Endothelial cell of umbilical vein (primary cell): ENCODE results near the gene PARD3B. TPM values are rescaled to one million over a fixed set of nuclear protein-coding genes. Genes with fewer than 3 reads are reported as not detected.

Experiments used
- BruUV-seq: library from RNA; stranded (reverse); fragments of 400-500 nt; replicated peaks from 2 replicates; lab custom pipeline; 2021; lab: Mats Ljungman, UMichigan
- CTCF ChIA-PET: fragments of 300-600, 350-600 bp; sonication (Branson Sonifier 250); formaldehyde crosslinking; loops from one replicate; lab custom pipeline; 2021; ENCODE audit warnings: antibody characterized with exemption, inconsistent platforms; lab: Charles Lee
- POLR2A ChIA-PET: fragments of 300-600, 350-600 bp; sonication (Branson Sonifier 250); formaldehyde crosslinking; loops from one replicate; lab custom pipeline; 2021; ENCODE audit warnings: antibody characterized with exemption, inconsistent platforms; lab: Charles Lee
- DNase-seq: peaks from one replicate; pipeline ENCODE4 v3.0.0-alpha.2; 2011; ENCODE audit warnings: low read depth, low spot score
- FAIRE-seq: peaks from 2 replicates; lab custom pipeline; 2011; peaks lifted over from hg19 to GRCh38; lab: Jason Lieb, UNC
- H2AFZ ChIP-seq: 2 replicates; pipeline ENCODE4 v1.6.0; 2012; ENCODE audit warnings: low read depth, low read length, control low read depth, inconsistent platforms
- H3K27ac ChIP-seq: 2 replicates; pipeline ENCODE4 v1.5.1; 2011; ENCODE audit warnings: low read depth, mild to moderate bottlenecking, control low read depth, low read length, moderate library complexity; ENCODE audit not compliant: insufficient read depth
- H3K27me3 ChIP-seq, 2 experiments: 2 replicates each; pipeline versions ENCODE4 v1.6.0 to v1.6.1; 2011; ENCODE audit warnings: low read length in 2 of 2, mixed read lengths in 1 of 2; ENCODE audit not compliant: control insufficient read depth in 2 of 2, insufficient read depth in 2 of 2
- H3K36me3 ChIP-seq, 2 experiments: 2 replicates in 1 of 2; 3 replicates in 1 of 2; pipeline ENCODE4 v1.5.1; 2011; ENCODE audit warnings: low read length in 2 of 2, mild to moderate bottlenecking in 1 of 2, moderate library complexity in 1 of 2; ENCODE audit not compliant: control insufficient read depth in 2 of 2, insufficient read depth in 2 of 2; ENCODE audit errors: extremely low read depth in 1 of 2
- H3K4me1 ChIP-seq: 3 replicates; pipeline ENCODE4 v1.5.1; 2011; ENCODE audit warnings: mild to moderate bottlenecking, low read length; ENCODE audit not compliant: control insufficient read depth, insufficient read depth; ENCODE audit errors: extremely low read depth
- H3K4me2 ChIP-seq: 2 replicates; pipeline ENCODE4 v1.6.1; 2011; ENCODE audit warnings: low read length, control low read depth, mixed read lengths; ENCODE audit not compliant: insufficient read depth
- H3K4me3 ChIP-seq, 3 experiments: fragments of 200-600 bp in 1 of 3; sonication (generic), shearing (Covaris generic) in 1 of 3; replicated peaks in 1 of 3; 2 replicates each; pipeline ENCODE4 v1.5.1; 2011 to 2016; ENCODE audit warnings: control low read depth in 3 of 3, low read length in 3 of 3, mild to moderate bottlenecking in 2 of 3, inconsistent platforms in 1 of 3, low read depth in 1 of 3, moderate library complexity in 1 of 3; ENCODE audit not compliant: insufficient read depth in 1 of 3
- H3K79me2 ChIP-seq: 2 replicates; pipeline ENCODE4 v1.6.0; 2012; ENCODE audit warnings: low read length, inconsistent platforms; ENCODE audit not compliant: control insufficient read depth, insufficient read depth
- H3K9ac ChIP-seq: replicated peaks from 2 replicates; pipeline ENCODE3; 2011; ENCODE audit warnings: low read length, control low read depth; ENCODE audit not compliant: insufficient read depth; ENCODE audit errors: extremely low read depth
- H3K9me1 ChIP-seq: replicated peaks from 3 replicates; pipeline ENCODE4 v1.6.0; 2011; ENCODE audit warnings: mild to moderate bottlenecking, low read length; ENCODE audit not compliant: control insufficient read depth, insufficient read depth; ENCODE audit errors: extremely low read depth
- H3K9me3 ChIP-seq: replicated peaks from 2 replicates; pipeline ENCODE4 v1.5.1; 2012; ENCODE audit warnings: low read length, inconsistent platforms; ENCODE audit not compliant: control insufficient read depth, insufficient read depth
- H4K20me1 ChIP-seq: replicated peaks from 2 replicates; pipeline ENCODE3; 2011; ENCODE audit warnings: mild to moderate bottlenecking, low read length; ENCODE audit not compliant: control insufficient read depth, insufficient read depth; ENCODE audit errors: extremely low read depth
- CTCF ChIP-seq, 2 donors: IDR thresholded peaks; 1 replicate in 1 of 2; 2 replicates in 1 of 2; pipeline ENCODE4 v1.5.1; 2011; ENCODE audit warnings: low read length in 2 of 2, mild to moderate bottlenecking in 2 of 2, moderate library complexity in 2 of 2, control low read depth in 1 of 2, inconsistent platforms in 1 of 2, low read depth in 1 of 2; ENCODE audit not compliant: insufficient read depth in 1 of 2; ENCODE audit errors: extremely low read depth in 1 of 2
- EZH2 ChIP-seq: IDR thresholded peaks from 2 replicates; pipeline ENCODE4 v1.6.1; 2012; ENCODE audit warnings: borderline replicate concordance, low read depth, mild to moderate bottlenecking, moderate library complexity, low read length, inconsistent platforms; ENCODE audit not compliant: severe bottlenecking
- FOS ChIP-seq: IDR thresholded peaks from 2 replicates; pipeline ENCODE4 v1.6.1; 2011; ENCODE audit warnings: mild to moderate bottlenecking, low read length, moderate library complexity, borderline replicate concordance; ENCODE audit not compliant: insufficient read depth
- GATA2 ChIP-seq: IDR thresholded peaks from 2 replicates; pipeline ENCODE4 v1.7.0; 2011; ENCODE audit warnings: low read depth, mild to moderate bottlenecking, moderate library complexity, mixed read lengths, low read length; ENCODE audit not compliant: insufficient read length, insufficient read depth
- JUN ChIP-seq: IDR thresholded peaks from 2 replicates; pipeline ENCODE4 v1.6.1; 2011; ENCODE audit warnings: borderline replicate concordance, low read depth; ENCODE audit not compliant: insufficient read length, insufficient read depth
- MYC ChIP-seq: IDR thresholded peaks from one replicate; pipeline ENCODE4 v1.6.1; 2011; ENCODE audit warnings: mild to moderate bottlenecking, low read depth, low read length
- POLR2A ChIP-seq: IDR thresholded peaks from 2 replicates; pipeline ENCODE4 v1.6.1; 2012; ENCODE audit warnings: low read depth, mild to moderate bottlenecking, control low read depth, low read length
- POLR2AphosphoS5 ChIP-seq: IDR thresholded peaks from 2 replicates; pipeline ENCODE4 v1.6.1; 2012; ENCODE audit warnings: low read depth, mild to moderate bottlenecking, control low read depth, low read length, moderate library complexity; ENCODE audit not compliant: insufficient read depth
- dilution Hi-C: fragments of 300-500 bp; cut with MboI; formaldehyde crosslinking; loops from one replicate; pipeline ENCODE4 v1.15.0; 2019; ENCODE audit warnings: low sequenced_read_pairs; ENCODE audit not compliant: extremely low pct_ligation_motif_present
- intact Hi-C: fragments of 100-400 bp; cut with micrococcal nuclease; formaldehyde crosslinking; loops from one replicate; pipeline ENCODE4 v1.10.0; 2022
- polyA plus RNA-seq, 4 experiments: library from polyadenylated mRNA; depleted of rRNA in 3 of 4; stranded (reverse) in 3 of 4; unstranded in 1 of 4; fragments of >200 nt; gene quantifications; 2 replicates each; pipeline versions ENCODE4 v1.2.1 to v1.2.3, GENCODE V29; 2011 to 2012; ENCODE audit warnings: missing spikeins in 1 of 4
- total RNA-seq: library from RNA; stranded (reverse); gene quantifications from 2 replicates; pipeline ENCODE4 v1.2.3, GENCODE V29; 2021
- TF ChIP-seq, protein P1 (sequence below): IDR thresholded peaks from 2 replicates; pipeline ENCODE4 v1.6.1; 2011; ENCODE audit not compliant: insufficient read depth, insufficient read length

The PARD3B gene
- total and polyA plus RNA-seq, 2 donors (not counting 3 experiments of a cell fraction or from before 2014, with no cell fraction given), result 2.2 to 30.9 TPM

DNA sequence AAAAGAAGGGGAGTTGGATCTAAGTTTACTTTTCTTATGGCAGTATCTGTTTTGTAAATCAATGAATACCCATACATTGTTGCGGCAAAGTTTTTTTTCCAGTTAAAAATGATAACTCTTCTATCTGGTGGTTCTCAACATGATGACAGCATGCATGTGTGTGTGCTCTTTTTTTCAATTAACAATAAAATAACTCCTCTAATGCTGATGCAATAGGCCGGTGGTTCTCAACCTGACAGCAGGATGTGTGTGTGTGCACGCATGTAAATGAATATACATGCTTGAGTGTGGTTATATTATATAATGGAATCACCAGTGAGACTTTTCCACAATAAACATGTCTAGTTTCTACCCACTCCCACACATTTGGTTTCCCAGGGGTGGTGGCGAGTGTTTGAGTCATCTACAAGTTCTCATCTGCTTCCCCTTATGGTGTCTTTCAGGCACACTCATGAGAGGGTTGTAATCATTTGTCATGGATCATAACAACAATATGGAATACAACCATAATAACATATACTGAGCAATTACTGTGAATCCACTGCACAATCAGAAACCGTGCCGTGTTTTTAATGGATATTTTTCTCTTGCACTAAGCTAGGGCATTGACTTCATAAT, 31.2 kb downstream of the PARD3B start:
- no peak for DNase-seq
- H3K9me1 ChIP-seq, result no peaks in the 10 kb centered on the region
- FAIRE-seq, result no peak
- dilution Hi-C loops, result no loop called here
- no peaks in the 10 kb centered on the region for H3K27me3 ChIP-seq
- H3K36me3 ChIP-seq, result no peaks in the 10 kb centered on the region
- no peaks in the 10 kb centered on the region for H4K20me1 ChIP-seq
- no peak overlapping the region for H3K4me3 ChIP-seq
- no peak overlapping the region for H2AFZ ChIP-seq
- ChIA-PET CTCF (no interaction called here), POLR2A (no interaction called here)
- no peak overlapping the region for H3K4me2 ChIP-seq
- no peak overlapping the region for H3K9ac ChIP-seq
- no peaks in the 10 kb centered on the region for H3K9me3 ChIP-seq
- no TSS peak for BruUV-seq
- H3K79me2 ChIP-seq, result peaks cover 3% of the 10 kb centered on the region
- no peaks in the 10 kb centered on the region for H3K4me1 ChIP-seq
- H3K27ac ChIP-seq, result no peak overlapping the region
- TF ChIP-seq, protein P1, sequence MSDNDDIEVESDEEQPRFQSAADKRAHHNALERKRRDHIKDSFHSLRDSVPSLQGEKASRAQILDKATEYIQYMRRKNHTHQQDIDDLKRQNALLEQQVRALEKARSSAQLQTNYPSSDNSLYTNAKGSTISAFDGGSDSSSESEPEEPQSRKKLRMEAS, result no peak
- TF ChIP-seq CTCF (IDR thresholded peaks at IDR 0.05; ENCODE audit: extremely low read depth in 1 of 2, insufficient read depth in 1 of 2, low read depth in 1 of 2, low read length in 2 of 2), result no peak
- TF ChIP-seq EZH2, result no peak
- no peak for TF ChIP-seq FOS
- TF ChIP-seq GATA2, result no peak
- TF ChIP-seq JUN, result no peak
- TF ChIP-seq MYC, result no peak
- TF ChIP-seq POLR2A, result no peak
- TF ChIP-seq POLR2AphosphoS5, result no peak
- intact Hi-C loops, result no loop called here
